NT2/D1 (cell line): ENCODE results near the gene GOLGA1.

Source experiments
- DNase-seq: peaks from one replicate; pipeline ENCODE4 v3.0.0-alpha.2; 2011; ENCODE audit warnings: low read depth, low spot score
- H3K27me3 ChIP-seq: 2 replicates; pipeline ENCODE4 v1.6.0; 2011; ENCODE audit warnings: mild to moderate bottlenecking; ENCODE audit not compliant: insufficient read length, insufficient read depth
- H3K36me3 ChIP-seq: 2 replicates; pipeline ENCODE4 v1.6.1; 2011; ENCODE audit warnings: mild to moderate bottlenecking, low read length, mixed read lengths; ENCODE audit not compliant: insufficient read depth, insufficient read length
- H3K4me1 ChIP-seq: 2 replicates; pipeline ENCODE4 v1.5.1; 2011; ENCODE audit not compliant: insufficient read depth, insufficient read length
- H3K4me3 ChIP-seq: 2 replicates; pipeline ENCODE4 v1.5.1; 2011; ENCODE audit warnings: low read depth; ENCODE audit not compliant: insufficient read length
- H3K9ac ChIP-seq: 2 replicates; pipeline ENCODE4 v1.6.0; 2011; ENCODE audit warnings: low read depth; ENCODE audit not compliant: insufficient read length
- H3K9me3 ChIP-seq: 2 replicates; pipeline ENCODE4 v1.5.1; 2011; ENCODE audit warnings: mild to moderate bottlenecking, low read length; ENCODE audit not compliant: insufficient read depth
- SUZ12 ChIP-seq: IDR thresholded peaks from 2 replicates; pipeline ENCODE4 v1.6.1; 2011; ENCODE audit not compliant: insufficient read length, insufficient read depth; ENCODE audit errors: extremely low read depth
- YY1 ChIP-seq: IDR thresholded peaks from 2 replicates; pipeline ENCODE4 v1.6.1; 2011; ENCODE audit not compliant: insufficient read length, insufficient read depth
- ZNF274 ChIP-seq: IDR thresholded peaks from 2 replicates; pipeline ENCODE4 v1.6.1; 2011; ENCODE audit warnings: mild to moderate bottlenecking, low read depth, low read length

GOLGA1 gene

DNA sequence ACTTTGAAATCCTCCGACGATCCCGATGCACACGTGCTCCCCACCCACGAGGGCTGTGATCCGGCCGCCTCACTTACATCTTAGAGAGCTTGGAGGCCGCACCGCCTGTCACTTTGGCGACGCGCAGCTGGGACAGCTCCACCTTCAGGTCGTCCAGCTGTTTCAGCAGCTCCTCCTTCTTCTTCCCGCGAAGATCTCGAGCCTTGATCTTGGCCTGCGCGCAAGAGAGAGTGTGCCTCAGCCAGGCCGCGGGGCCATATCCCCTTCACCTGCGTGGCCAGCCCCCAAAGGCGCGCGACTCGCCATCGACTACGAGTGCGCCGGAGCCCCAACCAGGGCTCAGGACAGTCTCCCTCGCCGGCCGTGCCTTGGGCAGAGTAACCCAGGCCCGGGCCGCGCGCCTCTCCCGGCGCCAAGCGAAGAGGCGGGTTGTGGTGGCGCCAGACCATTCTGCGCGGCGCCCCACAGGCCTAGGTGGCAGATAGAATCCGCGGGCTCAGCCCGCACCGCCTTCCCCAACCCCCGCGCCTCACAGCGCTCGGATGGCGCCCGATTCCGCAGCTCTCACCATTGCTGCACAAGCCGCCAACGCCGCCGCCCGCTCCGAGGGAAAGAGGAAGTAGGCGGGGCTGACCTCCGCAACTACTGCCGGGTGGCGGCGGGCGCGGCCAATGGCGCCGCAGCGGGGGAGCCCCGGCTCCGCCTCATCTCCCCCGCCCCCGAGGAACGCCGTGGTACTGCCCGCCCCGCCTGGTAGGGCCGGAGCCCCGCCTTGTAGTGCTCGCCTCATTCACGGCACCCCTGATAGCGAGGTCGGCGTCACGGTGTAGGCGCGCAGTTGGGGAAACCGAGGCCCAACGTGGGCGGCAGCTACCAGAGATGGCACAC lies 79.3 kb downstream of the GOLGA1 start, which contains the start of the genes ARPC5L and RPL35:
Gene ARPC5L, plus strand, starts transcription at position 789 of the 888 bp plus-strand sequence. CDS start 7,161 bp downstream, outside the sequence.
Gene RPL35, minus strand, starts transcription at position 616 of the 888 bp plus-strand sequence. Its CDS starts 45 bp downstream, at position 571.
- H3K4me3 ChIP-seq = peak within 1 kb of the TSS; percentile 81
- peaks cover 19% of the 10 kb centered on the region for H3K4me1 ChIP-seq
- DNase-seq = peak; percentile 92
- H3K9ac ChIP-seq = peak within 1 kb of the TSS; percentile 97
- no peaks in the 10 kb centered on the region for H3K27me3 ChIP-seq
- no peak for TF ChIP-seq SUZ12
- H3K9me3 ChIP-seq = no peaks in the 10 kb centered on the region
- peaks cover 62% of the 10 kb centered on the region for H3K36me3 ChIP-seq

DNA sequence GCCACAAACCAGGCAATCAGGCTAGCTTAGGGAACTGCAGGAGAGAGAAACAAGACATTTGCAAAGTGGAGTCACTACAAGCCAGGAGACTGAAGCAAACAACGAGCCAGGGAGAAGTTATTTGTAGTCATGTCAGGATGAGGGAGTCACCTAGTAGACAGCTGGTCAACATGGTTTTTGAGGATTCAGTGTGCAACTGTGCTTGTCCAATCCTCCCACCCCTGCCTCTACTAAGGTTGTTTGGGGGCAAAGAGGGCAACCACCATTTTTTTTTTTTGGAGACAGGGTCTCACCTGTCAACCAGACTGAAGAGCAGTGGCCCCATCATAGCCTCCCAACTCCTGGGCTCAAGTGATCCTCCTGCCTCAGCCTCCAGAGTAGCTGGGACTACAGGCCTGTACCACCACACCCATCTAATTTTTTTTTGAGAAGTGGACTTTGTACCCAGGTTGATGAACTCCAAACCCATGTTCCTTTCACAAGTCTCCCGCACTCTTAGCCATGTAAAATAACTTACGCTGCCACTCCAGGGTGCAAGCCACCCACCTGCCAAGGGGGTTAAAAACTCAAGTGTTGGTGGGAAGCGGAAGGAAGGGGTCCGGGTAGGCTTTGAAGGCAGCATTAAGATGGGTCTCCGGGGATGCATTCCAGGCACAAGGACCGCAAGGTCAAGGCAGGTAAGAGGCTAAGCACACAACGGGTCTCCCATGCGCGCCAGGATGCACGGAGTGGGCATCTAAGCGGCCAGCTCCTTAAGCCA lies 80.1 kb downstream of the GOLGA1 start:
- Histone ChIP-seq H3K9ac (peak overlapping the region; percentile 87), H3K9me3 (no peaks in the 10 kb centered on the region), H3K27me3 (no peaks in the 10 kb centered on the region), H3K4me1 (peaks cover 26% of the 10 kb centered on the region), H3K4me3 (peak overlapping the region; percentile 81), H3K36me3 (peaks cover 69% of the 10 kb centered on the region)
- TF ChIP-seq YY1 (no peak), ZNF274 (no peak), SUZ12 (no peak)
- DNase-seq = no peak

DNA sequence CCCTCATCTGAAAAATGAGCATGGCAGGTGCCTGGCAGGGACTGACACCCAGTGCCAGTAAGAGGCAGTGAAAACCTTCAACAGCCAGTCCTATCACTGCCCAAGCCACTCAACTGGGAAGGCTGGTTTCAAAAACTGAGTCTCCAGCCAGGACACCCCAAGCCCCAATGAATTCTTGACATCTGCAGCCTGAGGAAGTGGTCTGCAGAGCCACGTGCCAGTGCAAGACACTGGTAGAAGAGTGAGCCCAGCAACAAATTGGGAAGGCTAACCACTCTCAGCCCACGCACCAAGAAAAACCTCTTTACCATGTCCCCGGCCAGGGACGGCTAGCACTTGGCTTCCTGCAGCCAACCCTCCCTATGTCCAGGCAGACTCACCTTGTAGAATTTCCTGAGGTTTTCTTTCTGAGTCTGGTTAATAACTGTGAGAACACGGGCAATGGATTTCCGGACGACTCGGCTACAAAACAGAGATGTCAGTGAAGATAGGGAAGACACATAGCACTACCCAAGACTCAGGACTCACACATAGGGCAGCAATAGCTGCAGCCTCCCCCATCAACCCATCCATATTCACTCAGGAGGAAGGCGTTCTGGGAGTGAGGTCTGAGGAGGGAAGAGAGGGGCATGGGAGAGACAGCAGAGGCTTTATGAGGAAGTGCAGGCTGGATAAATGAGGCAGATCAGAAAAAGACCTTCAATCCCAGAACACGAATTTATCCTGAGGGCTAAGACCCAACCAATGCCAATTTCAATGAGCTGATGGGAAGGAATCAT lies 80.9 kb downstream of the GOLGA1 start:
- peaks cover 27% of the 10 kb centered on the region for H3K4me1 ChIP-seq
- peaks cover 72% of the 10 kb centered on the region for H3K36me3 ChIP-seq
- H3K9me3 ChIP-seq = no peaks in the 10 kb centered on the region
- no peak for TF ChIP-seq SUZ12
- no peak for TF ChIP-seq YY1
- TF ChIP-seq ZNF274 = no peak
- H3K9ac ChIP-seq = peak overlapping the region; percentile 87
- no peak for DNase-seq
- H3K4me3 ChIP-seq = peak overlapping the region; percentile 81
- H3K27me3 ChIP-seq = no peaks in the 10 kb centered on the region

DNA sequence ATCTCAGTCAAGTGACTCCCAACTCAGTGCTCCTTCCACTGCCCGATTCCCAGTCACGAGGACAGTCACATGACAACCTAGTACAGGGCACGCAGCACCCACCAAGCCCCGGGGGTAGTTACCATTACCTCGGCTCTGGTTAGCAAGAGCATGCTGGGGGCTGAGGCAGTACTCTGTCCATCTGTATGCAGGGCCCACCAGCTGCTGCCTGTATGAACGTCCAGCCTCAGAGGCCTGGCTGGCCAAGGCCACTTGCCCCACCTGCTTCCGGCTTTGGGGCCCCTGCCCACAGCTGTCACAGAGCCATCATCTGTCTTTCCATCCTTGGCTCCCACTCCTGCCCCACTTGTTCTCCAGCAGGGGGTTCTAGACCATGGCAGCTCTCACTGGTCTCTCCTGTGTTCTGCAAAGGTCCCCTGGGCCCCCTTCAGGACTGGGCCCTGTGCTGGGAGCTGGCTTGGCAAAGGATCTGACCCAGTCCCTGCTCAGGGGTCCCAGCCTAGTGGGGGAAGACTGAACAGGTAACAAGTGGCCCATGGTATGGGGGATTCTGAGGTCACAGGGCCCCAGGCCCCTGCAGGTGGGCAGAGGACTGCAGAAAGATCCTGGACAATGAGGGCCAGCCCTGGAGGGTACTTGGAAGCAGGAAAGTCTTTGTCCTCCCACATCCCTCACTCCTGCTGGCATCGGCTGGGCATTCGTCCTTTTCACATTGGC lies 82.4 kb downstream of the GOLGA1 start:
- peak overlapping the region; percentile 52 for H3K9ac ChIP-seq
- peaks cover 27% of the 10 kb centered on the region for H3K4me1 ChIP-seq
- DNase-seq = no peak
- no peaks in the 10 kb centered on the region for H3K9me3 ChIP-seq
- H3K36me3 ChIP-seq = peaks cover 63% of the 10 kb centered on the region
- H3K27me3 ChIP-seq = no peaks in the 10 kb centered on the region
- H3K4me3 ChIP-seq = no peak overlapping the region
- TF ChIP-seq ZNF274 (no peak), SUZ12 (no peak), YY1 (no peak)

DNA sequence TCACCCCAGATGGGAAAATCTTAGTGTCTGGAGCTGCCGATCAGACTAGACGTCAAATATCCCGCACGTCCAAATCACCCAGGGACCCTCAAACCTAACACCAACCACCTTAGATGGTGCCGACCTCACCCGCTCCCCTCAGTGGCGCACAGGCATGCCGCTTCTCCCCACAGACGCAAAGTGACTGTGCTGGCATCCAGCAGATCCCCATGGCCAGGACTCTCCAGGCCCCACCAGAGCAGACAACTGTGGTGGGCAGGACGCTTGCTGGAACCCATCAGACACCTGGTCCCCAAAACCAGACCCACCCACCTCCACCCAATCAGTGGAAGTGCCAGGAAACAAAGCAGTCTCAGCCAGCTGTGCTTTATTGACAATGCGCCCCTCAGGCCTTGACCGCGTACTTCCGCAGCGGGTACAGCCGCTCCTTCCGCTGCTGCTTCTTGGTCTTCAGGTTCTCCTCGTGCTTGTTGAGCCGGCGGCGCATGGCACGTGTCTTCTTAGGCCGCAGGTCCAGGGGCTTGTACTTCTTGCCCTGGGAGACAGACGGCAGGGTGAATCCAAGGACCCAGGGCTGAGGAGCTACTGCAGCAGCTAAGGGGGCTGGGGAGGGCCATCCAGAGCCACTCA lies 83.2 kb downstream of the GOLGA1 start:
- H3K9me3 ChIP-seq = no peaks in the 10 kb centered on the region
- TF ChIP-seq ZNF274 (no peak), YY1 (no peak), SUZ12 (no peak)
- H3K4me3 ChIP-seq = no peak overlapping the region
- H3K36me3 ChIP-seq = peaks cover 63% of the 10 kb centered on the region
- H3K27me3 ChIP-seq = no peaks in the 10 kb centered on the region
- H3K9ac ChIP-seq = peak overlapping the region; percentile 52
- DNase-seq = no peak
- peaks cover 27% of the 10 kb centered on the region for H3K4me1 ChIP-seq
